HepG2 (cell line): ENCODE data around the gene EFNB1. TPM values are rescaled to one million over a fixed set of nuclear protein-coding genes. Genes with fewer than 3 reads are reported as not detected.

ENCODE experiments used
- ATAC-seq: fragments of 200-7000 bp; cut with Tn5 transposase; 3 replicates; pipeline ENCODE4 v1.9.1; 2020; ENCODE audit warnings: mild to moderate bottlenecking, moderate library complexity
- BruUV-seq: library from RNA; stranded (reverse); fragments of 400-500 nt; replicated peaks from 2 replicates; lab custom pipeline; 2021; lab: Mats Ljungman, UMichigan
- CTCF ChIA-PET: fragments of 300-600 bp; formaldehyde crosslinking; extraction: SDS; loops from one replicate; lab custom pipeline; 2021; ENCODE audit warnings: low total read pairs, inconsistent platforms, low intra/inter-chr PET ratio; lab: Yijun Ruan, JAX
- POLR2A ChIA-PET: fragments of 350-600 bp; sonication (Branson Sonifier 250); formaldehyde crosslinking; loops from one replicate; lab custom pipeline; 2020; ENCODE audit warnings: antibody characterized with exemption, inconsistent platforms; lab: Yijun Ruan, JAX
- DNase-seq: peaks from one replicate; pipeline ENCODE4 v3.0.0-alpha.2; 2015; ENCODE audit warnings: low spot score
- FAIRE-seq: peaks from 3 replicates; lab custom pipeline; 2011; peaks lifted over from hg19 to GRCh38; lab: Jason Lieb, UNC
- H2AFZ ChIP-seq: one replicate; pipeline ENCODE4 v1.6.1; 2011; ENCODE audit warnings: low read length, inconsistent platforms
- H3K27ac ChIP-seq: fragments of 300-600 bp; 3 replicates; pipeline ENCODE4 v1.8.0; 2011; ENCODE audit warnings: mixed run types, mild to moderate bottlenecking, mixed read lengths, low read length, inconsistent platforms; ENCODE audit not compliant: insufficient read depth; ENCODE audit errors: extremely low read length
- H3K27me3 ChIP-seq, 2 experiments: fragments of 200-600 bp in 1 of 2; 2 replicates in 1 of 2; 3 replicates in 1 of 2; pipeline versions ENCODE4 v1.6.0 to v1.8.0; 2011; ENCODE audit warnings: low read length in 2 of 2, mild to moderate bottlenecking in 2 of 2, moderate library complexity in 2 of 2, inconsistent platforms in 1 of 2; ENCODE audit not compliant: insufficient read depth in 2 of 2, control insufficient read depth in 1 of 2
- H3K36me3 ChIP-seq, 2 experiments: fragments of 200-600 bp in 1 of 2; replicated peaks in 1 of 2; 2 replicates in 1 of 2; 3 replicates in 1 of 2; pipeline versions ENCODE4 v1.5.1 to v1.8.0; 2011; ENCODE audit warnings: low read length in 2 of 2, inconsistent platforms in 1 of 2; ENCODE audit not compliant: insufficient read depth in 2 of 2, control insufficient read depth in 1 of 2
- H3K4me1 ChIP-seq: 2 replicates; pipeline ENCODE4 v1.5.1; 2012; ENCODE audit warnings: low read length, inconsistent platforms; ENCODE audit not compliant: insufficient read depth
- H3K4me2 ChIP-seq: 2 replicates; pipeline ENCODE4 v1.6.0; 2011; ENCODE audit warnings: low read depth, low read length, inconsistent platforms
- H3K4me3 ChIP-seq, 3 experiments: fragments of 200-600 bp in 1 of 3; sonication (generic), shearing (Covaris generic) in 1 of 3; replicated peaks in 1 of 3; 2 replicates each; pipeline ENCODE4 v1.5.1; 2011 to 2016; ENCODE audit warnings: low read length in 3 of 3, inconsistent platforms in 2 of 3, low read depth in 2 of 3, mild to moderate bottlenecking in 2 of 3, control low read depth in 1 of 3, mixed read lengths in 1 of 3; ENCODE audit not compliant: insufficient read depth in 1 of 3
- H3K79me2 ChIP-seq: one replicate; pipeline ENCODE4 v1.6.1; 2011; ENCODE audit warnings: low read length, inconsistent platforms; ENCODE audit not compliant: insufficient read depth
- H3K9ac ChIP-seq: 2 replicates; pipeline ENCODE4 v1.6.0; 2011; ENCODE audit warnings: mild to moderate bottlenecking, low read depth, low read length, inconsistent platforms; ENCODE audit not compliant: insufficient read depth
- H3K9me3 ChIP-seq: 2 replicates; pipeline ENCODE4 v1.5.1; 2012; ENCODE audit warnings: mild to moderate bottlenecking, low read length
- H4K20me1 ChIP-seq: 2 replicates; pipeline ENCODE4 v1.6.0; 2011; ENCODE audit warnings: inconsistent platforms, mild to moderate bottlenecking, low read length, moderate library complexity; ENCODE audit not compliant: insufficient read depth
- CREB3 ChIP-seq: sonication (generic); formaldehyde crosslinking; IDR thresholded peaks from 2 replicates; pipeline ENCODE4 v1.5.0; 2020; ENCODE audit warnings: missing genetic modification reagents
- DNMT3B ChIP-seq: conservative IDR thresholded peaks from 2 replicates; pipeline ENCODE4 v1.6.1; 2016; ENCODE audit warnings: missing biosample characterization, control low read depth
- HMGXB4 ChIP-seq, 2 experiments: sonication (generic) in 1 of 2; formaldehyde crosslinking in 1 of 2; IDR thresholded peaks; 2 replicates each; pipeline versions ENCODE4 v1.4.0 to v1.6.1; 2018 to 2020; ENCODE audit warnings: missing genetic modification reagents in 2 of 2, borderline replicate concordance in 1 of 2, low read depth in 1 of 2, mild to moderate bottlenecking in 1 of 2, missing biosample characterization in 1 of 2
- HNF4A ChIP-seq: sonication (generic); formaldehyde crosslinking; IDR thresholded peaks from 2 replicates; pipeline ENCODE4 v1.4.0; 2020; ENCODE audit warnings: missing genetic modification reagents
- HOXA9 ChIP-seq: sonication (generic); formaldehyde crosslinking; IDR thresholded peaks from 2 replicates; pipeline ENCODE4 v1.8.1; 2022; ENCODE audit warnings: missing genetic modification reagents, mild to moderate bottlenecking, moderate library complexity, borderline replicate concordance
- KAT2B ChIP-seq: fragments of 150-350 bp; IDR thresholded peaks from 2 replicates; pipeline ENCODE4 v1.6.1; 2014; ENCODE audit warnings: low read depth, low read length, borderline replicate concordance
- SNRNP70 ChIP-seq: fragments of 200-400 bp; formaldehyde crosslinking; IDR thresholded peaks from 2 replicates; pipeline ENCODE4 v1.6.1; 2017; ENCODE audit warnings: mild to moderate bottlenecking, low read depth, low read length, moderate library complexity
- ZC3H4 ChIP-seq: sonication (generic); formaldehyde crosslinking; IDR thresholded peaks from 2 replicates; pipeline ENCODE4 v1.4.0; 2020; ENCODE audit warnings: missing genetic modification reagents, borderline replicate concordance
- ZNF12 ChIP-seq: sonication (generic); formaldehyde crosslinking; IDR thresholded peaks from 2 replicates; pipeline ENCODE4 v1.5.0; 2020; ENCODE audit warnings: missing genetic modification reagents
- ZNF563 ChIP-seq: sonication (generic); formaldehyde crosslinking; IDR thresholded peaks from 2 replicates; pipeline ENCODE4 v1.8.0; 2022; ENCODE audit warnings: mild to moderate bottlenecking, moderate library complexity, missing genetic modification reagents
- ZNF672 ChIP-seq: sonication (generic); formaldehyde crosslinking; IDR thresholded peaks from 2 replicates; pipeline ENCODE4 v1.8.1; 2022; ENCODE audit warnings: missing genetic modification reagents
- ZNF737 ChIP-seq: sonication (generic); formaldehyde crosslinking; IDR thresholded peaks from 2 replicates; pipeline ENCODE4 v1.5.0; 2020; ENCODE audit warnings: missing genetic modification reagents, mild to moderate bottlenecking, borderline replicate concordance
- ZSCAN20 ChIP-seq: sonication (generic); formaldehyde crosslinking; IDR thresholded peaks from 2 replicates; pipeline ENCODE4 v1.4.0; 2020; ENCODE audit warnings: missing genetic modification reagents, mild to moderate bottlenecking, borderline replicate concordance
- WGBS: methylation state at CpG from one replicate; pipeline ENCODE4 v1.1.6; 2017; ENCODE audit warnings: low lambda C conversion rate; 5-methylcytosine and 5-hydroxymethylcytosine counted together
- in situ Hi-C: cut with HindIII; loops from 2 replicates; pipeline ENCODE4 v1.10.0; 2017; ENCODE audit warnings: low pct_unique_long_range_greater_than_20kb; ENCODE audit not compliant: extremely low pct_ligation_motif_present
- intact Hi-C: fragments of 100-400 bp; cut with micrococcal nuclease; formaldehyde crosslinking; loops from one replicate; pipeline ENCODE4 v1.10.0; 2022; ENCODE audit not compliant: unreplicated experiment
- polyA plus RNA-seq, 8 experiments: library from polyadenylated mRNA; depleted of rRNA in 3 of 8; stranded (reverse) in 7 of 8; unstranded in 1 of 8; fragments of >200 nt; fragmentation: Illumina TruSeq in 4 of 8; extraction: Trizol in 4 of 8; gene quantifications; 2 replicates each; pipeline versions ENCODE4 v1.2.1 to v1.2.3, GENCODE V29; 2011 to 2016; ENCODE audit warnings: low read depth in 4 of 8, missing spikeins in 1 of 8, mixed read lengths in 1 of 8; ENCODE audit not compliant: insufficient read depth in 1 of 8
- total RNA-seq, 5 experiments: library from RNA; depleted of rRNA; stranded (reverse); fragments of >200 nt; fragmentation: Illumina TruSeq; extraction: Trizol; gene quantifications; 2 replicates each; pipeline ENCODE4 v1.2.3, GENCODE V29; 2016; ENCODE audit warnings: low read depth in 1 of 5
- TF ChIP-seq, protein P1 (sequence below): sonication (generic); formaldehyde crosslinking; conservative IDR thresholded peaks from 2 replicates; pipeline ENCODE4 v1.8.0; 2022; ENCODE audit warnings: missing genetic modification reagents

EFNB1 gene
- total and polyA plus RNA-seq, 2 of the 13 experiments (the other 11 are each of a cell fraction or from before 2014, with no cell fraction given) = 4.0 to 4.1 TPM

DNA sequence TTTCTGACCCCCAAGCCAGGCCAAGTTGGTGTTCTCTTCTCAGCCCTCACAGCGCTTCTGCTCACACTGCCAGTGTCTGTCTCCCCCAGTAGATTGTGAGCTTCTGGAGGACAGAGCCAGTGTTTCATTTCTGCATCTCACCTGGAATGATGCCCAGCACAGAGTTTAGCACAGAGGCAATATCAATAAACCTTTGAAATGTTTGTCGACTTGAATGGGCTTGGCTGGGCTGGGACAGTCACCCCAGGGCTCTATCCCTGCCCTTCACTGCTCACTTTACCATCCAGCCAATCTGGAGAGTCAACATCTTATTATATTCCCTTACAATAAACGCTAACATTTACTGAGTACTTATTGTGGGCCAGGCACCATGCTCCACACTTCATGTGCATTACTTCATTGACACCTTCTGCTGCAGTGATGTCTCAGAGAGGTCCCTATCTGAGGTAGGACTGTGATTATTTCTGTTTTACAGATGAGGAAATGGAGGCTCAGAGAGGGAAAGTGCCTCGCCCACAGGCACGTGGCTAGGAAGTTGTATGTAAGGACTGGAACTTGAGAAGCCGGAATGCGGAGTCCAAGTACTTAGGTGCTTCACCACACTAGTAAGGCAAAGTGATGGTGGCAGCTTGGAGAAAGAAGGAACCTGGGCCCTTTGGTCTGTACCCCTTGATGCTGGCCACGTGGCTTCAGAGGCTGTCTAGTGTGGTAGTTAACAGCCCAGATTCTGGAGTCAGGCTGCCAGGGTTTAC lies 19.5 kb downstream of the EFNB1 start:
- DNase-seq (no peak), ATAC-seq (no peak), FAIRE-seq (no peak)
- Histone ChIP-seq H3K79me2 (no peaks in the 10 kb centered on the region), H3K27me3 (no peaks in the 10 kb centered on the region), H4K20me1 (no peaks in the 10 kb centered on the region), H3K36me3 (no peaks in the 10 kb centered on the region), H3K9me3 (no peaks in the 10 kb centered on the region), H3K4me1 (peaks cover 6% of the 10 kb centered on the region), H2AFZ (no peak overlapping the region), H3K27ac (no peak overlapping the region), H3K9ac (no peak overlapping the region), H3K4me2 (no peak overlapping the region), H3K4me3 (no peak overlapping the region)
- ChIA-PET CTCF (no interaction called here), POLR2A (no interaction called here)
- in situ Hi-C loops (no loop called here), intact Hi-C loops (no loop called here)
- 74% methylated on average over 5 of the region's 8 CpGs for WGBS
- BruUV-seq = no TSS peak
- no peak for TF ChIP-seq KAT2B
- TF ChIP-seq ZNF12 = no peak
- no peak for TF ChIP-seq ZSCAN20
- no peak for TF ChIP-seq HNF4A
- no peak for TF ChIP-seq DNMT3B (CRISPR knock-in tag)

DNA sequence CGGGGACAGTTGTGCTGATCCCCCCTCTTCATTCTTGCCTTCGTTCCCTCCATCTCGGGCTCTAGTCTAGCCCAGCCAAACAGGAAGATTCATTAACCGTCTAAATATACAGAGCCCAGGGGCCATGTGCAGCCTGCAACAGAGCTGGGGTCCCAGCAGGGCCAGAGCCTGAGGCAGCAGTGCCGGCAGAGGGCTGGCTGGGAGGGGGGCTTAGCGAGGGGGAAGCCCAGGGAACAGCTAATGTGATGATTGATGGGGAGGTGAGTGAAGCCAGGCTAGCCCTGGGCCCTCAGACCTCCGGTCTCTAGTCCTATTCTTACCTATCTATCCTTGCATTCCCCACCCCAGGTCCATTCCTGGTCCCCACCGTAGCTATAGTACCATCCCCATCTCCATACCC lies 22.3 kb downstream of the EFNB1 start:
- DNase-seq (no peak), FAIRE-seq (no peak)
- TF ChIP-seq, protein P1, sequence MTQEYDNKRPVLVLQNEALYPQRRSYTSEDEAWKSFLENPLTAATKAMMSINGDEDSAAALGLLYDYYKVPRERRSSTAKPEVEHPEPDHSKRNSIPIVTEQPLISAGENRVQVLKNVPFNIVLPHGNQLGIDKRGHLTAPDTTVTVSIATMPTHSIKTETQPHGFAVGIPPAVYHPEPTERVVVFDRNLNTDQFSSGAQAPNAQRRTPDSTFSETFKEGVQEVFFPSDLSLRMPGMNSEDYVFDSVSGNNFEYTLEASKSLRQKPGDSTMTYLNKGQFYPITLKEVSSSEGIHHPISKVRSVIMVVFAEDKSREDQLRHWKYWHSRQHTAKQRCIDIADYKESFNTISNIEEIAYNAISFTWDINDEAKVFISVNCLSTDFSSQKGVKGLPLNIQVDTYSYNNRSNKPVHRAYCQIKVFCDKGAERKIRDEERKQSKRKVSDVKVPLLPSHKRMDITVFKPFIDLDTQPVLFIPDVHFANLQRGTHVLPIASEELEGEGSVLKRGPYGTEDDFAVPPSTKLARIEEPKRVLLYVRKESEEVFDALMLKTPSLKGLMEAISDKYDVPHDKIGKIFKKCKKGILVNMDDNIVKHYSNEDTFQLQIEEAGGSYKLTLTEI (CRISPR knock-in tag) = no peak
- TF ChIP-seq CREB3 (CRISPR knock-in tag) (no peak), ZNF563 (CRISPR knock-in tag) (no peak), SNRNP70 (no peak), HMGXB4 (CRISPR knock-in tag; IDR thresholded peaks at IDR 0.05; ENCODE audit: borderline replicate concordance in 1 of 2, low read depth in 1 of 2) (no peak), HOXA9 (CRISPR knock-in tag) (no peak), ZNF672 (CRISPR knock-in tag) (no peak), ZNF737 (CRISPR knock-in tag) (no peak), ZC3H4 (no peak)

More for the DNA sequence above, 22.3 kb downstream of the EFNB1 start:
- Histone ChIP-seq H3K9me3 (no peaks in the 10 kb centered on the region), H3K4me2 (no peak overlapping the region), H3K79me2 (no peaks in the 10 kb centered on the region), H3K36me3 (no peaks in the 10 kb centered on the region), H3K27ac (no peak overlapping the region), H3K27me3 (no peaks in the 10 kb centered on the region), H3K9ac (no peak overlapping the region), H2AFZ (no peak overlapping the region), H3K4me1 (peaks cover 12% of the 10 kb centered on the region), H4K20me1 (no peaks in the 10 kb centered on the region), H3K4me3 (no peak overlapping the region)
- BruUV-seq = no TSS peak
- WGBS = 33% methylated on average over 4 of the region's 8 CpGs
- ATAC-seq = no peak
- in situ Hi-C loops = no loop called here
- ChIA-PET CTCF (no interaction called here), POLR2A (no interaction called here)
- intact Hi-C loops = no loop called here
